ENCODE results near the gene ZNF524. TPM values are rescaled to one million over a fixed set of nuclear protein-coding genes. Genes with fewer than 3 reads are reported as not detected.

The ZNF524 gene, protein sequence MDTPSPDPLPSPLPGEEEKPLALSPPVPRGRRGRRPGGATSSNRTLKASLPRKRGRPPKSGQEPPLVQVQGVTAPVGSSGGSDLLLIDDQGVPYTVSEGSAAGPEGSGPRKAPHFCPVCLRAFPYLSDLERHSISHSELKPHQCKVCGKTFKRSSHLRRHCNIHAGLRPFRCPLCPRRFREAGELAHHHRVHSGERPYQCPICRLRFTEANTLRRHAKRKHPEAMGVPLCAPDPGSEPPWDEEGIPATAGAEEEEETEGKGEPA
- total RNA-seq = 25.6 and 46.4 TPM in 2 replicates

DNA sequence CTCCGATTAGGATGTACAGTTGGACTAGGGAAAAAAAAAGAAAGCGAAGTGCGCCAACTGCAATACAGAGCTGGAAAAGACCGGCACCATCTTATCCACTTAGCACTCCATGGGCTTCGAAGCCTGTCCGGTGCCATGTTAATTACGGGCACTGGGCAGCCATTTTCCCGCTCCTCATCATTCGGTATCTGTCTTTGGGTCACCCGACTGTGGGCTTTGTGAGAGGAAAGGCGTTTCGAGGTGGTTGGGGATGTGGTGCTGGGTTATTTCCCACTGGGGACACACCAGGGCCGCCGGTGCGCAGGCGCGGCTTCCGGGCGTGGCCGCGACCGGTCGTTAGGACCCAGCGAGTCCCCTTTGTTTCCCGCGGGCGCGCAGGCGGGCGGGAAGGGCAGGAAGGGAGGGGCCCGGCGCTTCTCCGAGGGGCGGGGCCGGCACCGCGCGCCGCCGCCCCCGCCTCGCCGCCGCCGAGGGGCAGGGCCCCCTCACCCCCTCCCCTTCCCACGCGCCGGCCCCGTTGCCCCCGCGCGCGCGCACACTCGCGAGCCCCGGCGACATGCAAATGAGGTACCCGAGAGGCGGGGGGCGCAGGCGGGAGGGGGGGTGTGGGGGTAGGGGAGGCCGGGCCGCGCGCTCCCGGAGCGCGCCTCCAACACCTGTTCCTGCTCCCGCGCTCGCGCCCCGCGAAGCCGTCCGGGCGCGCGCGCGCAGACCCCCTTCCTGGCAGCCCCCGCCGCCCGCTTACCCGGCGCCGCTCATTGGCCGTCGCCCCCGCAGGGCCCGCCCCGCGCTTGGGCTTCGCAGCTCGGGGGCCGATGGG lies at the start of gene ZNF524:
Gene ZNF524, plus strand, starts transcription at position 447 of the 820 bp plus-strand sequence. CDS start 1,825 bp downstream, outside the sequence.

DNA sequence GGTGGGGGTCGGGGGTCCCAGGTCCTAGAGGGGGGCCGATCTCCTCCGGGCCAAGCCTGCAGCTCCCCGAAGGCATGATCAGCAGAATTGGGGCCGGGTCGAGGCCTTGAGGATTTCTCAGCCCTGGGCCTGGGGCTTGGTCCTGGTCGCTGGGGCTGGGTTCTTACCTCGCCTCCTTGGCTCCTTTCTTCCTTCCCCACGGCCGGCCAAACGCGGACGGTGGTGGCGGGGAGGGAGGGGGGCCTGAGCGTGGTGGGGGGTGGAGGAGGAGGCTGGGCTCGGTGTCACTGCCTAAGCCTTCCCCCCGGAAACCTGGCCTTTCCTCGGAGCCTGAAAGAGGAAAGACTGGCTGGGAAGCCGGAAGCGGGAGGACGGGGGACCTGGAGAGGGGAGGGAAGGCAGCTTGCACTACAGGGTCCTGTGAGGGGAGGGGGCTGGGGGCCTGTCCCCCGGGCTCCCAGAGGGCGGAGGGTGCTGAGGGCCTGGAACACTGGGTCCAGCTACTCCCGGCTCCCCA lies 19.4 kb upstream of the ZNF524 start, which contains the start of gene ZNF579:
Gene ZNF579, minus strand, starts transcription at position 221 of the 517 bp plus-strand sequence. CDS start 1,209 bp downstream, outside the sequence.

DNA sequence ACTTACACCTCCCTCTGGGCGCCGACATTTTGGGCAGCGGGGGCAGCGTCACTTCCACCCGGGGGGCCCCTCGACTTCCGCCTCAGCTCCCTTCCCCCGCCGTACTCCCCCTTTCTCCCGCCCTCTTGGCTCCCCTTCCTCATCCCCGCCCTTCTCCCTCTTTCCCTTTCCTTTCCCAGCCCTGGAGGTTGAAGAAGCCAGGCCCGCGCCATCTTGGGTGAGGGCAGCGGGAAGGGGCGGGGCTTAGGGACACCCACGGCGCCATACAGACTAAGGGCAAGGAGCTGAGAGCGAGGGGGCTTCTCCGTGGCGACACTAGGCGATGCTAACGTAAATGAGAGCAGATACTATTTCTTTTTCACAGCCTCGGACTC lies 633 bp upstream of the ZNF524 start, which contains the start of gene FIZ1:
Gene FIZ1, minus strand, starts transcription at position 50 of the 374 bp plus-strand sequence. CDS start 1,652 bp downstream, outside the sequence.

DNA sequence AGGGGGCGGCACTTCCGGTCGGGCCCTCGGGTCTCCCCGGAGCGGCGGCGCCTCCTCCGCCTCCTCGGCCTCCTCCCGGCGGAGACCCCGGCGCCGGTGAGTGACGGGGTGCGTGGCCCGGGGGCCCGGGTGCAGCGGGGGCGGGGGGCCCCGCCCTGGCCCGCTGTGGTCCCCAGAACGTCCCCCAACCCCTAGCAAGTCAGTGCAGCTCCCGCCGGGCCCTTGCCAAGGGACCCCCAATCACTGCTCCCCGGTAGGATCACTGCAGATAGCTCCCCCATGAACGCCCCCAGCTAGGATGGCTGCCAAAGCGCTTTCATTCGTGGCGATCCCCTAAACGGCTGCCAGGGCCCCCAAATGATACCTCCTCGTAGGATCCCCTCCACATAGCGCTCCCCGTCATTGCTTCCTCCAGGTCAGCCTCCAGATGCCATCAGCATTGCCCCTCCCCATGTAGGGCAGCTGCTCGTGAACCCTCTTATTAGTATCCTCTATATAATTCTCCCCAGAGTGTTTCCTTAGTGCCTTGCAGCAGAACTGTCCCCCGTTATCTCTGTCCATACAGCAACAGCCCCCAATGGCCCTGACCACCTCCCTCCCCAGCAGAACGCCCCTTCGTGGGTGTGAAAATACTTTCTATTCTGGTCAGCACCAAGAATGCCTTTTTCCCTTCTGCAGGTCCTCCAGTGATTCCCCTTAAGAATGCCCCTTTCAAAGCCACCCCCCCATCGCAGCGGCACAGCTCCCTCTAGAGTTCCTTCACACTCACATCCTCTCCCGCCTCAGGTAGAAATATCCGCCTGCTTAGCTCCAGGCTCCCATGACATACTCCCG lies 5.8 kb downstream of the ZNF524 start, which contains the start of gene ZNF865:
Gene ZNF865, plus strand, starts transcription at position 11 of the 834 bp plus-strand sequence. CDS start 7,972 bp downstream, outside the sequence.

DNA sequence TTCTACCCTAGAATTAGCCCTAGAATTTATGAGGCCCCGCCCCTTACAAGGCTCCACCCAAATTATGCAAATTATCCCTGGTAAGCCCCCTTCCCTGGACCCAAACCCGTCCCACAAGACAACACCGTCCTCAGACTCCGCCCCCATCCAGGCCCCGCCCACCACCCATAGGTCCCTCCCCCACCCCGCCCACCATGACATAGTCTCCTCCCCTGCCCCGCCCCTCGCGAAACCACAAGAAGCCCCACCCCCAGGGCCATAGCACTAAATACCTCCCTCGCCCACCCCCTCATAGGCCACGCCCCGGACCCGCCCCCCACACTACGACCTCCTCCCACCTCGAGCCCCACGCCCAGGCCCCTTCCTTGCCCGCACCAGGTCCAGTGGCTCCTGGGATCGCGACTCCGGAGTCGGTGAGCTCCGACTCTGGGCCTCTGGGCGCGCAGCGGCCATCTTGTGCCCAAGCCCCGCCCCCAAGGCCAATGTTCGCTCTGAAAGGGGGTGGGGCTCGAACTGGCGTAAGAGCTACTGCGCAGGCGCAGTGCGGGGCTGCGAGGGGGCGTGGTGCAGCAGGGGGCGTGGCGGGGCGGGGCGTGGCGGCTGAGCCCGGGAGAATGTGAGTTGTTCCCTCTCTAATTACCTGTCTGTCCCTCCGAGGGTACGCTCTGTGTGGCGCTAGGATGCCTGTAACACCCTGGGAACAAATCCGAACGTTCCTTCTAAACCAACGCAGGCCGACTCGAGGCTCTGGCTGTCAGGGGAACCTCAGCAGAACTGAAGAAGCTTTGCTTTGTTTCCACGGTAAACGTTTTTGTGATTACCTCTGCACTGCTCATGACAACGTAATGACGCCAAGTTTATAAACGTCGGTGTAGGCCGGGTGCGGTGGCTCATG lies 24.3 kb downstream of the ZNF524 start, which contains the start of gene ZNF784:
Gene ZNF784, minus strand, starts transcription at position 458 of the 895 bp plus-strand sequence. Its CDS starts 5 bp downstream, at position 453.

DNA sequence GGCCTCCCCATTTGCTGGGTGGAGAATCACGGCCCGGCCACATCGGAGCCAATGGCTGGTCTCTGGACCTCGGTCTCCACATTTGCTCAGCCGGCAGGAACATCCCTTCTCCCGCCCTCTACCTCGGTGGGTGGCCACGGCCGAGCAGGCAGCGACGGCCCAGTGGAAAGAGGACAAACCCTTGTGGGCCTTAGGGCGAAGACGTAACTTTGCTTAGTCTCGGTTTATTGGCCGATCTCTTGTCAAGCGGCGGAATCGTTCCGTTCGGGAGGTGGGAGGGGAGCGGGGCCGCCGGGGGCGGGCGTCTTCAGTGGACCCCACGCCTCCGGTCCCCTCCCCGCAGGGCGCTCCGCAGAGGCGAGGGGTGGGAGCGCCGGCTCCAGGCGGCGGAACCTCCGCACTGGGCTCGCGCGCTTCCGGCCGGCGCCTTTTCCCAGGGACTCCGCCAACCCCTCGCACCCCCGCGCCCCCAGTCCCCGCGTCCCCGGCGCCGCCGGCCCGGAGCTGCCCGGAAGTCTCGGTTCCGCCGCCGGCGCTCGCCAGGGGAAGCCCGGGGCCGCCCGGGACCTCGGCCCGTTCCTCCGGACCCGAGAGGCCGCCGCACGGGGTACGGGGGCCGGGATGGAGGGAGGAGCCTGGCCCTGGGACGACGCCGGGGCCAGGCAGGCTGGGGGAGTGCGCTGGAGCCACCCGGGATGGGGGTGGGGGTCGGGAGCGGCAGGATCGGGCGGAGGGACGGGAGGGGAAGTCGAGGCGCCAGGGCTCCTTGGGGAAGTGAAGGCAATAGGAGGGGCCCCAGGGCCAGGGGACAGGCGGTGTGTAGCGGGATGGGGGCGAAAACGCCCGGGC lies 40.7 kb downstream of the ZNF524 start, which contains the start of gene ZNF580:
Gene ZNF580, plus strand, starts transcription at position 426 of the 849 bp plus-strand sequence. CDS start 1,507 bp downstream, outside the sequence.

DNA sequence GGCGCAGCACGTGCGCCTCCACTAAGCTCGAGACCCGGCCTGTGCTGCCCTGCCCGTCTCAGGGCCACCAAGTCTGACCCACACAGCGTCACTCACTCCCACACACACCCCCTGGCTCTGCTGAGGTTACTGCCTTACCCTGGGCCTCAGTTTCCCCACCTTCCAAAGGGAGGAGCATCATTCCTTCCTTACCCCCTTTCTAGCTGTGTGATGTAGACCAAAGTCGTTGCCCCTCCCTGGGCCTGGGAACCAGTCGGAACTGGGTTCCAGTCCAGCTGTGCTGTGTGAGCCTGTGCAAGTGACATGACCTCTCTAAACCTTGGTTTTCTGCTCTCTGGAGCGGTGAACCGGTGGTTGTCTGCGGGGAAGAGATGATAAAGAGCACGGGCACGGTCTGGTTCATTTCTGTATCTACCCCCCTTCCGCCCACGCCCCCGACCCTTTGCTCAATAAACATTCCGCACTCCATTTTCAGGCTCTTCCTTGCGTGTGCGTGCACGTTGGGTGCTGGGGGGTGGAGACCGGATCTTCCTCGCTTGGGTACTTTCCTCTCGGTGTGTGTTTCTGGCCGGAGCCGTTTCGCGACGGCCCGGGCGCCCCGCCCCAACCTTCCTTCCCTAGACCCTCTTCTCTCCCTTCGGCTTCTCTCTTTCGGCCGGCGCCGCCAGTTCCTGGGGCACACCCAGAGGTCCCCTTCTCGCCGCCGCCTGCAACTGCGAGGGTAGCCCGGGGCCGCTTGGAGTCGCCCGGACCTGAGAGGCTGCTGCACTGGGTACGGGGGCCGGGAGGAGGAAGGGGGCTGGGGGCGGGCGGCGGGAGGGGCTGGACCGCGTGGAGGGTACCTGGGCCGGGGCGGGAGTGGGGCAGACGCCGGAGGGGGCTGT lies 43.2 kb downstream of the ZNF524 start, which contains the start of gene ZNF581:
Gene ZNF581, plus strand, starts transcription at position 647 of the 884 bp plus-strand sequence. CDS start 923 bp downstream, outside the sequence.

DNA sequence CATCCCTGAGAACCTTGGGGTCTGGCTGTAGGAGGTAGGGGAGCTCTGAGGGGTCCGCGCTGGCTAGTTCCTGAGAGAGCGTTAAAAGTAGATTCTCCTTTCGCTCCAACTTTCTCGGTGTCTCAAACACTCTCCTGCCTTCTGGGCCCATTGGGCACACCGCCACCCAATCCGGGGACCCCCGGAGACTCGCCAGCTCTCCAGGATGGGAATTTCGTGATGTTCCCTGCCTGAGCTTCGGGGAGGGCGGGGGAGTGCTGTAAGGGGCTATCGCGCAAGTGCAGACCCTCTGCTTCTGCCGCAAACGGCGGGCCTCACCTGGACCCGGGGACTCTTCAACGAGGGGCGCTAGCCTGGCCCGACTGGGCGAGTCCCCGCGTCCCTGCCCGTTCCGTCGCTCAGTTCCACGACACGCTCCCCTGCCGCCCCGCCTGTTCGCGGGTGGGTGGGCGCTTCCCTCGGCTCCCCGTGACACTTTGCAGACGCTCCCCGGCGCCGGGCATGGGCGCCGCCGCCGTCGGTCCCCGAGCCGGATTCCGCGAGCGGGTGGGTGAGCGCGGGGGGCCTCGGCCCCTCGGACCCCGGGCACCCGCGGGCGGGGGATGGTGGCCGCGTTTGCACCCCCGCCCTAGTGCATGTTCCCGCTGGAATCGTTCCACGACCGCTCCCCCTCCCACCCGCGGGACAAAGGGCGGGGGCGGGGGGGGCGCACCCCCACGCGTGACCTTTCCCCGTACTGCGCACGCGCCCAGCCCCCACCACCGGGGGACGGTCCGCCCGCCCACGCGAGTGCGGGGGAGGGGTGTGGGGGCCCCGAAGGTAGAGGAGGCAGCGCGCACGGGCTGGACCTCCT lies 47.9 kb downstream of the ZNF524 start, which contains the start of gene CCDC106:
Gene CCDC106, plus strand, starts transcription at position 481 of the 853 bp plus-strand sequence. CDS start 835 bp downstream, outside the sequence.

Other genes with a start within 250 kb of the ZNF524 start
- not detected in 2 replicates for gene COX6B2, start 245.6 kb upstream of the ZNF524 start, total RNA-seq
- not detected in 2 replicates for gene GARIN5B, start 237.0 kb upstream of the ZNF524 start, total RNA-seq
- 0.77 TPM in 1 of 2 replicates, not detected in the other for gene IL11, start 229.8 kb upstream of the ZNF524 start, total RNA-seq
- 0.17 TPM in 1 of 2 replicates, not detected in the other for gene TMEM190, start 223.5 kb upstream of the ZNF524 start, total RNA-seq
- gene TMEM238, start 216.0 kb upstream of the ZNF524 start, total RNA-seq = 0.23 and 0.60 TPM in 2 replicates
- gene RPL28, start 214.4 kb upstream of the ZNF524 start, total RNA-seq = 452 and 1,009 TPM in 2 replicates
- 42.2 and 50.1 TPM in 2 replicates for gene UBE2S, start 192.5 kb upstream of the ZNF524 start, total RNA-seq
- gene SHISA7, start 157.0 kb upstream of the ZNF524 start, total RNA-seq = not detected in 2 replicates
- gene ISOC2, start 138.6 kb upstream of the ZNF524 start, total RNA-seq = 86.5 and 89.5 TPM in 2 replicates
- gene C19orf85, start 135.5 kb upstream of the ZNF524 start, total RNA-seq = not detected in 2 replicates
- gene ZNF628, start 123.7 kb upstream of the ZNF524 start, total RNA-seq = 1.9 and 4.2 TPM in 2 replicates
- 16.6 and 25.1 TPM in 2 replicates for gene NAT14, start 115.1 kb upstream of the ZNF524 start, total RNA-seq
- 9.1 and 19.5 TPM in 2 replicates for gene SSC5D, start 111.9 kb upstream of the ZNF524 start, total RNA-seq
- gene SBK2, start 63.2 kb upstream of the ZNF524 start, total RNA-seq = not detected in 2 replicates
- gene SBK3, start 54.7 kb upstream of the ZNF524 start, total RNA-seq = not detected in 2 replicates
- gene ZNF579, start 19.4 kb upstream of the ZNF524 start, total RNA-seq = 10.7 and 11.9 TPM in 2 replicates
- gene FIZ1, start 771 bp upstream of the ZNF524 start, total RNA-seq = 4.8 and 6.1 TPM in 2 replicates
- 4.6 and 4.9 TPM in 2 replicates for gene ZNF865, start 5.4 kb downstream of the ZNF524 start, total RNA-seq
- 4.7 and 5.2 TPM in 2 replicates for gene ZNF784, start 24.3 kb downstream of the ZNF524 start, total RNA-seq
- 27.0 and 32.3 TPM in 2 replicates for gene ZNF580, start 40.7 kb downstream of the ZNF524 start, total RNA-seq
- gene ZNF581, start 43.4 kb downstream of the ZNF524 start, total RNA-seq = 29.1 and 59.8 TPM in 2 replicates
- gene CCDC106, start 47.9 kb downstream of the ZNF524 start, total RNA-seq = 19.0 and 19.8 TPM in 2 replicates
- 82.9 and 105 TPM in 2 replicates for gene U2AF2, start 54.7 kb downstream of the ZNF524 start, total RNA-seq
- 119 and 121 TPM in 2 replicates for gene EPN1, start 74.9 kb downstream of the ZNF524 start, total RNA-seq
- gene NLRP9, start 138.1 kb downstream of the ZNF524 start, total RNA-seq = not detected in 2 replicates
- gene RFPL4A, start 158.8 kb downstream of the ZNF524 start, total RNA-seq = not detected in 2 replicates
- not detected in 2 replicates for gene RFPL4AL1, start 168.8 kb downstream of the ZNF524 start, total RNA-seq
- not detected in 2 replicates for gene NLRP11, start 231.7 kb downstream of the ZNF524 start, total RNA-seq
- gene NLRP4, start 236.3 kb downstream of the ZNF524 start, total RNA-seq = not detected in 2 replicates